OCI-LY1 (cell line): ENCODE data around the gene TSPAN3.

Experiments used
- H2AFZ ChIP-seq: fragments of 200-600 bp; sonication (generic), shearing (Covaris generic); 2 replicates; pipeline ENCODE4 v1.6.0; 2014; ENCODE audit warnings: antibody characterized with exemption, mild to moderate bottlenecking, low read length
- H3F3A ChIP-seq: fragments of 200-600 bp; sonication (generic), shearing (Covaris generic); 2 replicates; pipeline ENCODE4 v1.6.0; 2014; ENCODE audit warnings: mild to moderate bottlenecking, antibody characterized with exemption, low read length, moderate library complexity; ENCODE audit not compliant: insufficient read depth
- H3K27ac ChIP-seq: fragments of 200-600 bp; sonication (generic); 2 replicates; pipeline ENCODE4 v1.5.1; 2014; ENCODE audit warnings: low read length, mixed run types, mild to moderate bottlenecking, low read depth; ENCODE audit not compliant: poor library complexity, severe bottlenecking
- H3K27me3 ChIP-seq: fragments of 200-600 bp; sonication (generic); 2 replicates; pipeline ENCODE4 v1.6.0; 2014; ENCODE audit warnings: antibody characterized with exemption, mild to moderate bottlenecking, low read length, moderate library complexity; ENCODE audit not compliant: insufficient read depth
- H3K36me3 ChIP-seq: fragments of 200-600 bp; sonication (generic); 2 replicates; pipeline ENCODE4 v1.6.1; 2014; ENCODE audit warnings: mild to moderate bottlenecking, antibody characterized with exemption, low read length, moderate library complexity, mixed read lengths; ENCODE audit not compliant: insufficient read depth
- H3K4me1 ChIP-seq: fragments of 200-600 bp; sonication (generic); 2 replicates; pipeline ENCODE4 v1.5.1; 2014; ENCODE audit warnings: mild to moderate bottlenecking, low read length, moderate library complexity; ENCODE audit not compliant: insufficient read depth, severe bottlenecking
- H3K4me2 ChIP-seq: fragments of 200-600 bp; sonication (generic), shearing (Covaris generic); 2 replicates; pipeline ENCODE4 v1.6.1; 2014; ENCODE audit warnings: low read length
- H3K4me3 ChIP-seq: fragments of 200-600 bp; sonication (generic); 2 replicates; pipeline ENCODE4 v1.5.1; 2014; ENCODE audit warnings: low read length, low read depth, mild to moderate bottlenecking, mixed read lengths; ENCODE audit not compliant: poor library complexity, severe bottlenecking
- H3K79me2 ChIP-seq: fragments of 200-600 bp; shearing (Covaris generic); 2 replicates; pipeline ENCODE4 v1.6.1; 2016; ENCODE audit warnings: mixed run types, low read length, mixed read lengths; ENCODE audit not compliant: insufficient read depth
- H3K9ac ChIP-seq: fragments of 200-600 bp; sonication (generic), shearing (Covaris generic); 2 replicates; pipeline ENCODE4 v1.6.1; 2014; ENCODE audit warnings: mild to moderate bottlenecking, low read length, mixed read lengths
- H3K9me2 ChIP-seq: fragments of 200-600 bp; sonication (generic), shearing (Covaris generic); 2 replicates; pipeline ENCODE4 v1.6.1; 2014; ENCODE audit warnings: low read depth, mild to moderate bottlenecking, low read length, mixed read lengths
- H3K9me3 ChIP-seq: fragments of 200-600 bp; shearing (Covaris generic); 2 replicates; pipeline ENCODE4 v1.6.1; 2014; ENCODE audit warnings: low read length, mixed read lengths
- H4K20me1 ChIP-seq: fragments of 200-600 bp; sonication (generic), shearing (Covaris generic); 2 replicates; pipeline ENCODE4 v1.6.0; 2016; ENCODE audit warnings: mild to moderate bottlenecking, low read length; ENCODE audit not compliant: insufficient read depth
- CTCF ChIP-seq: fragments of 200-600 bp; sonication (generic), shearing (Covaris generic); IDR thresholded peaks from 2 replicates; pipeline ENCODE4 v1.5.1; 2017; ENCODE audit warnings: mild to moderate bottlenecking, antibody characterized with exemption, low read length, moderate library complexity, mixed read lengths
- EZH2 ChIP-seq: fragments of 200-600 bp; sonication (generic), shearing (Covaris generic); IDR thresholded peaks from 2 replicates; pipeline ENCODE4 v1.8.0; 2017; ENCODE audit warnings: borderline replicate concordance, mixed run types, mild to moderate bottlenecking, antibody characterized with exemption, low read length, moderate library complexity, mixed read lengths

The TSPAN3 gene

DNA sequence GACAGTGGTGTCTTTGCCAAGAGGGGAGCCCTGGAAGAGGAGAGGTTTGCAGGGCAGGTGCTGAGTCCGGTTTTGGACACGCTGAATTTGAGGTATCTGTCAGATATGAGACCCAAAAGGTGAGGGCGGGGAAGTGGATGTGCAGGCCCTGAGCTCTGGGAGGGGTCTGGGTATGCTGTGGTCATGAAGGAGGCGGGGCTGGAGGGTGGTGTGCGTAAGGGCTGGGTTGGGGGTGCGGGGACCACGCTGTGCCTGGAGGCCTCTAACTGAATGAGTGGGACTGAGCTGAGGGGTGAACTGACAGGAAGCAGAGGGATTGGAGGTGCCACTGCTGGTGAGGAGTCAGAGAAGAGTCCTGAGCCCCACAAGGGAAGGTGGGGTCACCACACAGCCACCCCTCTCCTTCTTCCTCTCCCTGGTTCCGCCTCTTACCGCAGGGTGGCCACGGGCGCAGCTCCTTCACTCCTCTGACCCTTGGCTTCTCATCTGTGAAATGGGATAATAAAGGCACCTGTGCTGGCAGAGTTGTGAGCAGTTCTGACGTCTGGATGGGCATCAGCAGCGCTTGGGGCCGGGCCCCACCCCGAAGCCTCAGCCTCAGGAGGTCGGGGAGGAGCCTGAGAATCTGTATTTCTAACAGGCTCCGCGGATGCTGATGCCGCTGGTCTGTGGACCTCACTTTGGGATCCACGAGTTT is 47.2 kb downstream of the TSPAN3 start:
- Histone ChIP-seq H3K9me2 (no peaks in the 10 kb centered on the region), H3K79me2 (no peaks in the 10 kb centered on the region), H3K4me3 (no peak overlapping the region), H3K9me3 (no peaks in the 10 kb centered on the region), H4K20me1 (no peaks in the 10 kb centered on the region), H3K4me2 (no peak overlapping the region), H3K27ac (no peak overlapping the region), H2AFZ (no peak overlapping the region), H3F3A (no peaks in the 10 kb centered on the region), H3K4me1 (no peaks in the 10 kb centered on the region), H3K36me3 (no peaks in the 10 kb centered on the region), H3K27me3 (no peaks in the 10 kb centered on the region), H3K9ac (no peak overlapping the region)
- no peak for TF ChIP-seq EZH2
- TF ChIP-seq CTCF: no peak

DNA sequence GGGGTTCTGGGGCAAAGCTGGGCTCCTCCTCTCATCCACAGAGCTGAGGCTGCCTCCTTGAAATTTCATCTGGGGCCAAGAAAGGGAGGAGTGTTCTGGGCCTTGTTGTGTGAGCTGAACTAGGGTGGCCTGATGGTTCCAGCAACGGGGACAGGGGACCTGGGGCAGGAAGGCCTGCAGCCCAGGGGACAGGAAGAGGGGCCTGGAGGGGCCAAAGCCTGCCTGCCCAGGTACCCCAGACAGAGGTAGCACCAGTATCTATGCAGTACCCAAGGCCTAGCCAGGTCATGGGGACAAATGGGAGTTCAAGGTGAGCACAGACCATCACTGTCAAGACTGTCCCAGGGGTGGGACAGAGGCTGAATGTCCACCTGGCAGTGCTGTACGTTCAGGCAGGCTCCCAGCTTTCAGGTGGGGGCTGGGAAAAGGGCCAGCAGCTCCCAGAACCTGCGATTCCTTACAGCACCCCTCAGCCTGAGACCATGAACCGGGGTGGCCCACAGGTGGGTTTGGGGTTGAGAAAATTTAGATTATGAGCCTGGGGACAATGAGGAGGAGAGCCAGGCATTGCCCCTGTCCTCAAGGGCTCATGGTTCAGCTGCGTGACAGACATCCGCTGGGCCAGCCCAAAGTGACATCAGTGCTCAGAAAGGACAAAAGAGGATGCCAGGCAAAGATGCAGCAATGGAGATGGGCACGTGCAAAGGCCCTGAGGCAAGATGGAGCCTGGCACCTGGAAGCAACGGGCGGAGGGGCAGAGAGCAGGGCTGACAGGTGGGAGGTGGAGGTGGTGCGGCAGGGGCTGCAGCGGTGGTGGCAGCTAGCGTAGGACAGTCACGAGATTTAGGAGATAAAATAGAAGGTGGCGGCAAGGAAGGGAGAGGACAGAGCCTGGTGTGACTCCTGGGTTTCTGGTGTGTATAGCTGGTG is 48.0 kb downstream of the TSPAN3 start:
- Histone ChIP-seq H3K27me3 (no peaks in the 10 kb centered on the region), H4K20me1 (no peaks in the 10 kb centered on the region), H3F3A (no peaks in the 10 kb centered on the region), H3K4me1 (no peaks in the 10 kb centered on the region), H2AFZ (no peak overlapping the region), H3K79me2 (no peaks in the 10 kb centered on the region), H3K4me2 (no peak overlapping the region), H3K4me3 (no peak overlapping the region), H3K9me3 (no peaks in the 10 kb centered on the region), H3K9me2 (no peaks in the 10 kb centered on the region), H3K9ac (no peak overlapping the region), H3K27ac (no peak overlapping the region), H3K36me3 (no peaks in the 10 kb centered on the region)
- no peak for TF ChIP-seq CTCF
- no peak for TF ChIP-seq EZH2

GRCh38 chr15:77021803-77022381 is 49.0 kb downstream of the TSPAN3 start:
- no peaks in the 10 kb centered on the region for H3K36me3 ChIP-seq
- no peaks in the 10 kb centered on the region for H3F3A ChIP-seq
- H3K4me2 ChIP-seq: no peak overlapping the region
- no peaks in the 10 kb centered on the region for H3K79me2 ChIP-seq
- H3K4me1 ChIP-seq: no peaks in the 10 kb centered on the region
- no peak overlapping the region for H3K9ac ChIP-seq
- no peak overlapping the region for H2AFZ ChIP-seq
- H4K20me1 ChIP-seq: no peaks in the 10 kb centered on the region
- H3K27ac ChIP-seq: no peak overlapping the region
- no peaks in the 10 kb centered on the region for H3K9me3 ChIP-seq
- no peaks in the 10 kb centered on the region for H3K27me3 ChIP-seq
- no peak overlapping the region for H3K4me3 ChIP-seq
- TF ChIP-seq EZH2: no peak
- no peak for TF ChIP-seq CTCF
- no peaks in the 10 kb centered on the region for H3K9me2 ChIP-seq
